ENCODE measurements around the gene BDKRB2.

BDKRB2 gene

GRCh38 chr14:96285667-96286066 is 81.0 kb downstream of the BDKRB2 start:
- peak; percentile 85 for TF ChIP-seq ISL1 (CRISPR knock-in tag; IDR thresholded peaks at IDR 0.05)
- no peak for TF ChIP-seq ARNTL (CRISPR knock-in tag; IDR thresholded peaks at IDR 0.05; ENCODE audit: borderline replicate concordance, low read depth)
- TF ChIP-seq, protein P1, sequence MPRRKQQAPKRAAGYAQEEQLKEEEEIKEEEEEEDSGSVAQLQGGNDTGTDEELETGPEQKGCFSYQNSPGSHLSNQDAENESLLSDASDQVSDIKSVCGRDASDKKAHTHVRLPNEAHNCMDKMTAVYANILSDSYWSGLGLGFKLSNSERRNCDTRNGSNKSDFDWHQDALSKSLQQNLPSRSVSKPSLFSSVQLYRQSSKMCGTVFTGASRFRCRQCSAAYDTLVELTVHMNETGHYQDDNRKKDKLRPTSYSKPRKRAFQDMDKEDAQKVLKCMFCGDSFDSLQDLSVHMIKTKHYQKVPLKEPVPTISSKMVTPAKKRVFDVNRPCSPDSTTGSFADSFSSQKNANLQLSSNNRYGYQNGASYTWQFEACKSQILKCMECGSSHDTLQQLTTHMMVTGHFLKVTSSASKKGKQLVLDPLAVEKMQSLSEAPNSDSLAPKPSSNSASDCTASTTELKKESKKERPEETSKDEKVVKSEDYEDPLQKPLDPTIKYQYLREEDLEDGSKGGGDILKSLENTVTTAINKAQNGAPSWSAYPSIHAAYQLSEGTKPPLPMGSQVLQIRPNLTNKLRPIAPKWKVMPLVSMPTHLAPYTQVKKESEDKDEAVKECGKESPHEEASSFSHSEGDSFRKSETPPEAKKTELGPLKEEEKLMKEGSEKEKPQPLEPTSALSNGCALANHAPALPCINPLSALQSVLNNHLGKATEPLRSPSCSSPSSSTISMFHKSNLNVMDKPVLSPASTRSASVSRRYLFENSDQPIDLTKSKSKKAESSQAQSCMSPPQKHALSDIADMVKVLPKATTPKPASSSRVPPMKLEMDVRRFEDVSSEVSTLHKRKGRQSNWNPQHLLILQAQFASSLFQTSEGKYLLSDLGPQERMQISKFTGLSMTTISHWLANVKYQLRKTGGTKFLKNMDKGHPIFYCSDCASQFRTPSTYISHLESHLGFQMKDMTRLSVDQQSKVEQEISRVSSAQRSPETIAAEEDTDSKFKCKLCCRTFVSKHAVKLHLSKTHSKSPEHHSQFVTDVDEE (CRISPR knock-in tag; IDR thresholded peaks at IDR 0.05): peak; percentile 97
- TF ChIP-seq CSRNP3 (CRISPR knock-in tag; IDR thresholded peaks at IDR 0.05): peak; percentile 64; the same call in 1 of the 2 replicates
- no peak for TF ChIP-seq PPARA (CRISPR knock-in tag; IDR thresholded peaks at IDR 0.05; ENCODE audit: borderline replicate concordance)
- peak; percentile 4; the same call in 1 of the 2 replicates for TF ChIP-seq ZNF565 (CRISPR knock-in tag; conservative IDR thresholded peaks at IDR 0.05; ENCODE audit: low read depth)
- no peak for TF ChIP-seq OSR1 (CRISPR knock-in tag; IDR thresholded peaks at IDR 0.05)
- TF ChIP-seq TOX (CRISPR knock-in tag; IDR thresholded peaks at IDR 0.05; ENCODE audit: borderline replicate concordance): no peak
- TF ChIP-seq CSDC2 (CRISPR knock-in tag; IDR thresholded peaks at IDR 0.05): no peak
- TF ChIP-seq SNAI2 (CRISPR knock-in tag; IDR thresholded peaks at IDR 0.05): peak; percentile 59; the same call in 1 of the 2 replicates
- TF ChIP-seq TCF4 (CRISPR knock-in tag; IDR thresholded peaks at IDR 0.05; ENCODE audit: borderline replicate concordance): peak; percentile 87
- TF ChIP-seq RARB (CRISPR knock-in tag; IDR thresholded peaks at IDR 0.05): no peak
- peak; percentile 88; the same call in 1 of the 2 replicates for TF ChIP-seq GLIS3 (CRISPR knock-in tag; IDR thresholded peaks at IDR 0.05)
- TF ChIP-seq ZFP3 (CRISPR knock-in tag; IDR thresholded peaks at IDR 0.05): peak; percentile 58; the same call in 1 of the 2 replicates
- TF ChIP-seq ZFP30 (CRISPR knock-in tag; IDR thresholded peaks at IDR 0.05): no peak
- TF ChIP-seq ZNF70 (CRISPR knock-in tag; IDR thresholded peaks at IDR 0.05): no peak
- no peak for TF ChIP-seq BACH2 (CRISPR knock-in tag; IDR thresholded peaks at IDR 0.05; ENCODE audit: borderline replicate concordance)
- peak; percentile 76; the same call in 1 of the 2 replicates for TF ChIP-seq ESRRG (CRISPR knock-in tag; IDR thresholded peaks at IDR 0.05)
- TF ChIP-seq POU6F1 (CRISPR knock-in tag; IDR thresholded peaks at IDR 0.05; ENCODE audit: borderline replicate concordance, low read depth): no peak
- peak; percentile 69; the same call in 1 of the 2 replicates for TF ChIP-seq PATZ1 (CRISPR knock-in tag; IDR thresholded peaks at IDR 0.05; ENCODE audit: borderline replicate concordance)
- peak; percentile 57; the same call in 1 of the 2 replicates for TF ChIP-seq ZC3H10 (CRISPR knock-in tag; IDR thresholded peaks at IDR 0.05)
- ATAC-seq: peak; percentile 89

DNA sequence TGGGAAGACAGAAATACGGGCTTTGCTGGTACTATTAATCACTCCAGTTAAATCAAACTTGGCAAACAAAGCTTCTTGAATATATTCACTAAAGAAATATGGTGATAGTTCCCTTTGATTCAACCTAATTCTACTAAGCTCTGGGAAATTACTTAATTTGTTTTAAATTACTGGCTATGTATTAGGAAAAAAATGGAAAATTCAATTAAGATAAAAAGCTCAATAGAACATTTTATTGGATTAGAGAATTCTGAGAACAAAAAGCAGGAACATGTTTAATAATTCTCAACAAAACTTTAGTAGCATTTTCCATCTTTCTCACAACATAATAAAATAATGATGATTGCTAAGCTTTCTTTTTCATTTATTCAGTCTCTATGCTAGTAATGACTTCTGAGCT is 81.6 kb downstream of the BDKRB2 start:
- TF ChIP-seq ISL1 (CRISPR knock-in tag; IDR thresholded peaks at IDR 0.05): peak; percentile 79
- no peak for TF ChIP-seq ZFP30 (CRISPR knock-in tag; IDR thresholded peaks at IDR 0.05)
- peak; percentile 8; the same call in 1 of the 2 replicates for TF ChIP-seq CREB5 (CRISPR knock-in tag; IDR thresholded peaks at IDR 0.05; ENCODE audit: low read depth)
- TF ChIP-seq ZC3H10 (CRISPR knock-in tag; IDR thresholded peaks at IDR 0.05): peak; percentile 71; the same call in 1 of the 2 replicates
- TF ChIP-seq TCF4 (CRISPR knock-in tag; IDR thresholded peaks at IDR 0.05; ENCODE audit: borderline replicate concordance): peak; percentile 36
- peak; percentile 20; the same call in 1 of the 2 replicates for TF ChIP-seq PATZ1 (CRISPR knock-in tag; IDR thresholded peaks at IDR 0.05; ENCODE audit: borderline replicate concordance)
- ATAC-seq: no peak

Measured in SK-N-SH treated with all-trans-retinoic acid at 6 μM for 48 hours (cell line).